ENCODE data around the gene TFB1M.

DNA sequence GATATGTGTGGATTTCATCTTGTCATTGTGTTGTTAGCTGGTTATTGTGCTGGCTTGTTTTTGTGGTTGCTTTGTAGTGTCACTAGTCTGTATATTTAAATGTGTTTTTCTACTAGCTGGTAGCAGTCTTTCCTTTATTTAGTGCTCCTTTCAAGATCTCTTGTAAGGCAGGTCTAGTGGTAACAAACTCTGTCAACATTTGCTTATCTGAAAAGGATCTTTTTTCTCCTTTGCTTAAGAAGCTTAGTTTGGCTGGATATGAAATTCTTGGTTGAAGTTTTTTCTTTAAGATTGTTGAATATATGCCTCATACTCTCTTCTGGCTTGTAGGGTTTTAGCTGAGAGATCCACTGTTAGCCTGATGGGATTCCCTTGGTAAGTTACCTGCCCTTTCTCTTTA, 32.7 kb upstream of the TFB1M start:
- TF ChIP-seq PTRF (tag; IDR thresholded peaks at IDR 0.05) (no peak), SMARCA5 (IDR thresholded peaks at IDR 0.05) (no peak), TAF1 (IDR thresholded peaks at IDR 0.05; ENCODE audit: control insufficient read depth, extremely low read depth, insufficient read depth, low read length, severe bottlenecking) (no peak), POLR2AphosphoS5 (IDR thresholded peaks at IDR 0.05; ENCODE audit: control insufficient read depth, insufficient read depth, low read depth, low read length) (no peak), NR2C1 (IDR thresholded peaks at IDR 0.05) (no peak), NR2C1 (tag; IDR thresholded peaks at IDR 0.05) (no peak), EWSR1 (IDR thresholded peaks at IDR 0.05; ENCODE audit: borderline replicate concordance, low read depth, partially characterized antibody) (no peak), ATF1 (CRISPR knock-in tag; IDR thresholded peaks at IDR 0.05) (no peak), ATF1 (tag; IDR thresholded peaks at IDR 0.05) (no peak), EZH2 (IDR thresholded peaks at IDR 0.05; ENCODE audit: borderline replicate concordance, low read depth, low read length) (no peak), FOXA1 (IDR thresholded peaks at IDR 0.05; ENCODE audit: borderline replicate concordance) (no peak), CBX5 (IDR thresholded peaks at IDR 0.05; ENCODE audit: borderline replicate concordance, low read depth) (no peak), CHD2 (IDR thresholded peaks at IDR 0.05; ENCODE audit: low read depth, low read length) (no peak)
- TF ChIP-seq, protein P1, sequence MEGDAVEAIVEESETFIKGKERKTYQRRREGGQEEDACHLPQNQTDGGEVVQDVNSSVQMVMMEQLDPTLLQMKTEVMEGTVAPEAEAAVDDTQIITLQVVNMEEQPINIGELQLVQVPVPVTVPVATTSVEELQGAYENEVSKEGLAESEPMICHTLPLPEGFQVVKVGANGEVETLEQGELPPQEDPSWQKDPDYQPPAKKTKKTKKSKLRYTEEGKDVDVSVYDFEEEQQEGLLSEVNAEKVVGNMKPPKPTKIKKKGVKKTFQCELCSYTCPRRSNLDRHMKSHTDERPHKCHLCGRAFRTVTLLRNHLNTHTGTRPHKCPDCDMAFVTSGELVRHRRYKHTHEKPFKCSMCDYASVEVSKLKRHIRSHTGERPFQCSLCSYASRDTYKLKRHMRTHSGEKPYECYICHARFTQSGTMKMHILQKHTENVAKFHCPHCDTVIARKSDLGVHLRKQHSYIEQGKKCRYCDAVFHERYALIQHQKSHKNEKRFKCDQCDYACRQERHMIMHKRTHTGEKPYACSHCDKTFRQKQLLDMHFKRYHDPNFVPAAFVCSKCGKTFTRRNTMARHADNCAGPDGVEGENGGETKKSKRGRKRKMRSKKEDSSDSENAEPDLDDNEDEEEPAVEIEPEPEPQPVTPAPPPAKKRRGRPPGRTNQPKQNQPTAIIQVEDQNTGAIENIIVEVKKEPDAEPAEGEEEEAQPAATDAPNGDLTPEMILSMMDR (IDR thresholded peaks at IDR 0.05 in 2 of 3, conservative IDR thresholded peaks at IDR 0.05 in 1 of 3; ENCODE audit: insufficient read depth in 2 of 3, low read depth in 1 of 3, low read length in 3 of 3), result no peak
- TF ChIP-seq, protein P2, sequence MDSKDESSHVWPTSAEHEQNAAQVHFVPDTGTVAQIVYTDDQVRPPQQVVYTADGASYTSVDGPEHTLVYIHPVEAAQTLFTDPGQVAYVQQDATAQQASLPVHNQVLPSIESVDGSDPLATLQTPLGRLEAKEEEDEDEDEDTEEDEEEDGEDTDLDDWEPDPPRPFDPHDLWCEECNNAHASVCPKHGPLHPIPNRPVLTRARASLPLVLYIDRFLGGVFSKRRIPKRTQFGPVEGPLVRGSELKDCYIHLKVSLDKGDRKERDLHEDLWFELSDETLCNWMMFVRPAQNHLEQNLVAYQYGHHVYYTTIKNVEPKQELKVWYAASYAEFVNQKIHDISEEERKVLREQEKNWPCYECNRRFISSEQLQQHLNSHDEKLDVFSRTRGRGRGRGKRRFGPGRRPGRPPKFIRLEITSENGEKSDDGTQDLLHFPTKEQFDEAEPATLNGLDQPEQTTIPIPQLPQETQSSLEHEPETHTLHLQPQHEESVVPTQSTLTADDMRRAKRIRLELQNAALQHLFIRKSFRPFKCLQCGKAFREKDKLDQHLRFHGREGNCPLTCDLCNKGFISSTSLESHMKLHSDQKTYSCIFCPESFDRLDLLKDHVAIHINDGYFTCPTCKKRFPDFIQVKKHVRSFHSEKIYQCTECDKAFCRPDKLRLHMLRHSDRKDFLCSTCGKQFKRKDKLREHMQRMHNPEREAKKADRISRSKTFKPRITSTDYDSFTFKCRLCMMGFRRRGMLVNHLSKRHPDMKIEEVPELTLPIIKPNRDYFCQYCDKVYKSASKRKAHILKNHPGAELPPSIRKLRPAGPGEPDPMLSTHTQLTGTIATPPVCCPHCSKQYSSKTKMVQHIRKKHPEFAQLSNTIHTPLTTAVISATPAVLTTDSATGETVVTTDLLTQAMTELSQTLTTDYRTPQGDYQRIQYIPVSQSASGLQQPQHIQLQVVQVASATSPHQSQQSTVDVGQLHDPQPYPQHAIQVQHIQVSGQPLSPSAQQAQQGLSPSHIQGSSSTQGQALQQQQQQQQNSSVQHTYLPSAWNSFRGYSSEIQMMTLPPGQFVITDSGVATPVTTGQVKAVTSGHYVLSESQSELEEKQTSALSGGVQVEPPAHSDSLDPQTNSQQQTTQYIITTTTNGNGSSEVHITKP (IDR thresholded peaks at IDR 0.05; ENCODE audit: partially characterized antibody), result no peak
